SK-N-SH (cell line): ENCODE results near the gene FASTK.

Source experiments
- CHD2 ChIP-seq: fragments of 150-350 bp; IDR thresholded peaks from 2 replicates; pipeline ENCODE4 v1.6.1; 2018; ENCODE audit warnings: low read length; ENCODE audit not compliant: partially characterized antibody
- CTCF ChIP-seq: fragments of 200-600 bp; sonication (generic); IDR thresholded peaks from 2 replicates; pipeline ENCODE4 v1.6.1; 2017; ENCODE audit warnings: antibody characterized with exemption, mild to moderate bottlenecking, moderate library complexity
- FOSL2 ChIP-seq: IDR thresholded peaks from 2 replicates; pipeline ENCODE4 v1.4.0; 2012; ENCODE audit warnings: low read depth, mild to moderate bottlenecking, moderate library complexity, borderline replicate concordance
- MEF2A ChIP-seq: IDR thresholded peaks from 2 replicates; pipeline ENCODE4 v1.4.0; 2012; ENCODE audit warnings: low read depth, borderline replicate concordance
- POLR2AphosphoS5 ChIP-seq: IDR thresholded peaks from 2 replicates; pipeline ENCODE4 v1.6.1; 2012; ENCODE audit warnings: low read depth, low read length
- RAD21 ChIP-seq: IDR thresholded peaks from 2 replicates; pipeline ENCODE4 v1.6.1; 2012; ENCODE audit warnings: mild to moderate bottlenecking, low read length
- REST ChIP-seq: IDR thresholded peaks from 2 replicates; pipeline ENCODE4 v1.6.1; 2012; ENCODE audit warnings: mild to moderate bottlenecking, low read depth, low read length, moderate library complexity
- RXRA ChIP-seq: IDR thresholded peaks from 2 replicates; pipeline ENCODE4 v1.4.0; 2012; ENCODE audit warnings: low read depth, mild to moderate bottlenecking, borderline replicate concordance
- SIN3A ChIP-seq: IDR thresholded peaks from 2 replicates; pipeline ENCODE4 v1.6.1; 2012; ENCODE audit warnings: low read depth, mild to moderate bottlenecking, low read length, moderate library complexity, borderline replicate concordance

GRCh38 chr7:151117565-151117964 lies 37.0 kb upstream of the FASTK start:
- TF ChIP-seq REST = no peak
- no peak for TF ChIP-seq POLR2AphosphoS5
- TF ChIP-seq CTCF = no peak
- no peak for TF ChIP-seq RAD21
- no peak for TF ChIP-seq MEF2A
- TF ChIP-seq FOSL2 = no peak
- TF ChIP-seq CHD2 = no peak
- TF ChIP-seq SIN3A = no peak
- TF ChIP-seq RXRA = no peak
